Measurements from ENCODE around the gene SV2B. TPM values are rescaled to one million over a fixed set of nuclear protein-coding genes. Genes with fewer than 3 reads are reported as not detected.

The SV2B gene
- total RNA-seq, 4 donors from 2014 or later = 0.27 to 10.3 (median 2.2) TPM

GRCh38 chr15:91151781-91152563, 51.9 kb downstream of the SV2B start:
- Histone ChIP-seq H3K27ac (no peak overlapping the region), H3K36me3 (no peaks in the 10 kb centered on the region), H3K4me3 (no peak overlapping the region), H3K4me1 (no peaks in the 10 kb centered on the region), H3K27me3 (peaks cover 13% of the 10 kb centered on the region), H3K9me3 (no peaks in the 10 kb centered on the region)
- TF ChIP-seq POLR2A (IDR thresholded peaks at IDR 0.05) = no peak
- TF ChIP-seq POLR2AphosphoS5 (IDR thresholded peaks at IDR 0.05) = no peak
- no peak for TF ChIP-seq EP300 (IDR thresholded peaks at IDR 0.05; ENCODE audit: low read depth)
- no peak for TF ChIP-seq CTCF (IDR thresholded peaks at IDR 0.05)
- DNase-seq = no peak
- intact Hi-C loops (cut with DNase I; ENCODE audit: low total_unique reads) = no loop called here
- WGBS, 2 donors (ENCODE audit: low coverage in 1 of 2) = 54 to 60% methylated on average over 3 to 4 of the region's 4 CpGs
- in situ Hi-C loops (cut with MboI; ENCODE audit: low pct_ligation_motif_present in 1 of 4, low pct_unique_long_range_greater_than_20kb in 1 of 4, low sequenced_read_pairs in 3 of 4) = no loop called here

GRCh38 chr15:91152896-91153581, 53.0 kb downstream of the SV2B start:
- Histone ChIP-seq H3K27me3 (peaks cover 16% of the 10 kb centered on the region), H3K4me1 (no peaks in the 10 kb centered on the region), H3K27ac (no peak overlapping the region), H3K4me3 (no peak overlapping the region), H3K9me3 (no peaks in the 10 kb centered on the region), H3K36me3 (no peaks in the 10 kb centered on the region)
- in situ Hi-C loops (cut with MboI; ENCODE audit: low pct_ligation_motif_present in 1 of 4, low pct_unique_long_range_greater_than_20kb in 1 of 4, low sequenced_read_pairs in 3 of 4) = no loop called here
- 40 to 71% methylated on average over 1 to 10 of the region's 10 CpGs for WGBS, 2 donors (ENCODE audit: low coverage in 1 of 2)
- intact Hi-C loops (cut with DNase I; ENCODE audit: low total_unique reads) = no loop called here
- no peak for DNase-seq
- TF ChIP-seq POLR2A (IDR thresholded peaks at IDR 0.05) (no peak), CTCF (IDR thresholded peaks at IDR 0.05) (no peak), EP300 (IDR thresholded peaks at IDR 0.05; ENCODE audit: low read depth) (no peak), POLR2AphosphoS5 (IDR thresholded peaks at IDR 0.05) (no peak)

- in situ Hi-C loops (cut with MboI; ENCODE audit: low pct_ligation_motif_present in 1 of 4, low pct_unique_long_range_greater_than_20kb in 1 of 4, low sequenced_read_pairs in 3 of 4) (no loop called here), intact Hi-C loops (cut with DNase I; ENCODE audit: low total_unique reads) (no loop called here)
- DNase-seq = no peak
- TF ChIP-seq POLR2AphosphoS5 (IDR thresholded peaks at IDR 0.05) = no peak
- no peak for TF ChIP-seq EP300 (IDR thresholded peaks at IDR 0.05; ENCODE audit: low read depth)
- no peak for TF ChIP-seq POLR2A (IDR thresholded peaks at IDR 0.05)
- TF ChIP-seq CTCF (IDR thresholded peaks at IDR 0.05) = no peak
- WGBS, 2 donors (ENCODE audit: low coverage in 1 of 2) = 55 to 82% methylated on average over 1 of the region's 1 CpG
- Histone ChIP-seq H3K4me1 (no peaks in the 10 kb centered on the region), H3K4me3 (no peak overlapping the region), H3K9me3 (no peaks in the 10 kb centered on the region), H3K27ac (no peak overlapping the region), H3K27me3 (peaks cover 17% of the 10 kb centered on the region), H3K36me3 (no peaks in the 10 kb centered on the region)
Observed at GRCh38 chr15:91153954-91154353, 53.9 kb downstream of the SV2B start.

GRCh38 chr15:91156175-91156726, 56.2 kb downstream of the SV2B start:
- no peak for DNase-seq
- Histone ChIP-seq H3K36me3 (no peaks in the 10 kb centered on the region), H3K4me1 (no peaks in the 10 kb centered on the region), H3K4me3 (no peak overlapping the region), H3K27ac (no peak overlapping the region), H3K9me3 (no peaks in the 10 kb centered on the region), H3K27me3 (peaks cover 11% of the 10 kb centered on the region)
- WGBS, 2 donors (ENCODE audit: low coverage in 1 of 2) = 79 to 82% methylated on average over 4 to 6 of the region's 6 CpGs
- intact Hi-C loops (cut with DNase I; ENCODE audit: low total_unique reads) (no loop called here), in situ Hi-C loops (cut with MboI; ENCODE audit: low pct_ligation_motif_present in 1 of 4, low pct_unique_long_range_greater_than_20kb in 1 of 4, low sequenced_read_pairs in 3 of 4) (no loop called here)
- TF ChIP-seq EP300 (IDR thresholded peaks at IDR 0.05; ENCODE audit: low read depth) (no peak), CTCF (IDR thresholded peaks at IDR 0.05) (no peak), POLR2AphosphoS5 (IDR thresholded peaks at IDR 0.05) (no peak), POLR2A (IDR thresholded peaks at IDR 0.05) (no peak)

Measured in transverse colon (tissue), 4 donors.